D341Med (cell line): Measurements from ENCODE around the gene PTCD1.

ENCODE experiments used
- DNase-seq: peaks from one replicate; pipeline ENCODE4 v3.0.0; 2012; ENCODE audit warnings: low spot score

Gene PTCD1

DNA sequence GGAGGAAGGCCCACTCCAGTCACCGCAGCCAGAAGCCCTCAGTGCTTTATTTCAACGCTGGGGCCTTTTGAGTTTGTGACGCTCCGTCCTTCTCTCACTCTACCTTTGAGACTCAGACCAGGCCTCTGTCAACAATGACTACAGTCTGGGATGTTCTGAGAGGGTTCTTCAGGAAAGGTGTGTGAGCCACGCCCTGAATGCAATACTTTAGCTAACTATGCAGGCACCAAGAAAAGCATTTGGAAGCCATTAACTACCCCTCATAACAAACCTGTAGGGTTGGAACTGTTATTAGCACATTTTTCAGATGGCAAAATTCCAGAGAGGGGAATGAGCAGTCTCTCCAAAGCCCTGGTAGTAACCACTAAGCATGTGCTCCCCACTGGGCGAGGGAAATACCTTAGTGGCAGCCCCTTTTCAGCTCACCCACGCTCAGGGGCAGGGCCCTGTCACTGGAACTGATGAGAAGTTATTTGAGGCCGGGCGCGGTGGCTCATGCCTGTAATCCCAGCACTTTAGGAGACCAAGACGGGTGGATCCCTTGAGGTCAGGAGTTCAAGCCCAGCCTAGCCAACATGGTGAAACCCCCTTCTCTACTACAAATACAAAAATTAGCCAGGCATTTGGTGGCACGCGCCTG lies 69.7 kb downstream of the PTCD1 start:
- no peak for DNase-seq
